Esophagus squamous epithelium (tissue), 5 donors: Measurements from ENCODE around the gene KLF3. TPM values are rescaled to one million over a fixed set of nuclear protein-coding genes. Genes with fewer than 3 reads are reported as not detected.
A peak's percentile ranks its signal among the peaks of the same experiment; 100 is the strongest.

ENCODE experiments used
- DNase-seq: peaks from one replicate; lab custom pipeline; 2025; lab: John Stamatoyannopoulos, UW
- H3K27ac ChIP-seq, 4 donors: fragments of 200-600 bp; sonication (generic); one replicate each; pipeline ENCODE4 v1.5.1; 2016 to 2019; ENCODE audit warnings: mild to moderate bottlenecking in 1 of 4
- H3K27me3 ChIP-seq, 4 donors: fragments of 200-600 bp; sonication (generic); 1 replicate in 3 of 4; 2 replicates in 1 of 4; pipeline versions ENCODE4 v1.5.1 to v1.6.0; 2017 to 2021; ENCODE audit warnings: antibody characterized with exemption in 1 of 4
- H3K36me3 ChIP-seq, 3 donors: fragments of 200-600 bp; sonication (generic); one replicate each; pipeline ENCODE4 v1.5.1; 2016 to 2019
- H3K4me1 ChIP-seq, 3 donors: fragments of 200-600 bp; sonication (generic); one replicate each; pipeline ENCODE4 v1.5.1; 2017 to 2019
- H3K4me3 ChIP-seq, 4 donors: fragments of 200-600 bp; sonication (generic); 1 replicate in 3 of 4; 2 replicates in 1 of 4; pipeline ENCODE4 v1.5.1; 2016 to 2019; ENCODE audit warnings: mild to moderate bottlenecking in 2 of 4, moderate library complexity in 1 of 4
- H3K9me3 ChIP-seq, 3 donors: fragments of 200-600 bp; sonication (generic); one replicate each; pipeline ENCODE4 v1.5.1; 2016 to 2019
- CTCF ChIP-seq, 6 experiments: fragments of 450-650 bp in 4 of 6; fragments of 200-600 bp in 2 of 6; sonication (generic) in 2 of 6; IDR thresholded peaks; one replicate each; pipeline ENCODE4 v1.5.1; 2016 to 2019; ENCODE audit warnings: antibody characterized with exemption in 6 of 6, mild to moderate bottlenecking in 4 of 6, moderate library complexity in 4 of 6
- POLR2A ChIP-seq, 4 donors: fragments of 450-650 bp; IDR thresholded peaks; one replicate each; pipeline ENCODE4 v1.6.1; 2017; ENCODE audit warnings: antibody characterized with exemption in 4 of 4, mild to moderate bottlenecking in 4 of 4, moderate library complexity in 3 of 4
- WGBS, 2 donors: methylation state at CpG; one replicate each; pipeline ENCODE4 v1.1.5; 2018; 5-methylcytosine and 5-hydroxymethylcytosine counted together
- intact Hi-C: fragments of 100-400 bp; cut with DNase I; formaldehyde crosslinking; loops from one replicate; pipeline ENCODE4 v1.15.0; 2022
- total RNA-seq, 4 donors: library from RNA; depleted of rRNA; stranded (reverse); fragments of >200 nt; gene quantifications; one replicate each; pipeline ENCODE4 v1.1.0, GENCODE V29; 2016
- donor health status: DM: yes; HTN: yes; CAD: no.

Gene KLF3
- total RNA-seq, 4 donors from 2014 or later = 44.2 to 91.4 (median 82.7) TPM

GRCh38 chr4:38676986-38677385 lies 13.0 kb downstream of the KLF3 start:
- TF ChIP-seq POLR2A (IDR thresholded peaks at IDR 0.05) (no peak), CTCF (IDR thresholded peaks at IDR 0.05) (no peak)
- intact Hi-C loops = no loop called here
- WGBS, 2 donors = 71 to 87% methylated on average over 11 to 12 of the region's 12 CpGs

GRCh38 chr4:38677441-38677840 lies 13.4 kb downstream of the KLF3 start:
- no peak overlapping the region for H3K4me3 ChIP-seq
- intact Hi-C loops = no loop called here
- peaks cover 8 to 39% (median 14%) of the 10 kb centered on the region in 3 donors for H3K36me3 ChIP-seq
- peak overlapping the region in 3 of 4 donors; percentile 50 to 100 (median 95) for H3K27ac ChIP-seq
- no peaks in the 10 kb centered on the region for H3K27me3 ChIP-seq
- 74 to 76% methylated on average over 6 of the region's 6 CpGs for WGBS, 2 donors
- TF ChIP-seq CTCF (IDR thresholded peaks at IDR 0.05) (no peak), POLR2A (IDR thresholded peaks at IDR 0.05) (no peak)
- H3K9me3 ChIP-seq = no peaks in the 10 kb centered on the region
- no peak for DNase-seq
- peaks cover 60 to 100% (median 72%) of the 10 kb centered on the region in 3 donors for H3K4me1 ChIP-seq

More at GRCh38 chr4:38676986-38677385, 13.0 kb downstream of the KLF3 start:
- Histone ChIP-seq H3K4me3 (no peak overlapping the region), H3K27ac (peak overlapping the region in 3 of 4 donors; percentile 41 to 100 (median 95)), H3K4me1 (peaks cover 64 to 100% (median 75%) of the 10 kb centered on the region in 3 donors), H3K27me3 (no peaks in the 10 kb centered on the region), H3K36me3 (peaks cover 8 to 35% (median 14%) of the 10 kb centered on the region in 3 donors), H3K9me3 (no peaks in the 10 kb centered on the region)
- no peak for DNase-seq

- H3K4me1 ChIP-seq = peaks cover 53 to 100% (median 68%) of the 10 kb centered on the region in 3 donors
- 21 to 39% methylated on average over 5 of the region's 5 CpGs for WGBS, 2 donors
- no peak for DNase-seq
Measured at GRCh38 chr4:38678078-38678477, 14.1 kb downstream of the KLF3 start.

GRCh38 chr4:38679921-38680320 lies 15.9 kb downstream of the KLF3 start:
- Histone ChIP-seq H3K27ac (no peak overlapping the region), H3K4me3 (no peak overlapping the region), H3K36me3 (peaks cover 8 to 64% (median 14%) of the 10 kb centered on the region in 3 donors), H3K27me3 (no peaks in the 10 kb centered on the region), H3K4me1 (peaks cover 39 to 100% (median 62%) of the 10 kb centered on the region in 3 donors), H3K9me3 (no peaks in the 10 kb centered on the region)
- no peak for DNase-seq
- intact Hi-C loops = no loop called here
- WGBS, 2 donors = 83 to 93% methylated on average over 8 of the region's 8 CpGs
- TF ChIP-seq CTCF (IDR thresholded peaks at IDR 0.05) = no peak
- TF ChIP-seq POLR2A (IDR thresholded peaks at IDR 0.05) = no peak

More at GRCh38 chr4:38678078-38678477, 14.1 kb downstream of the KLF3 start:
- H3K27ac ChIP-seq = peak overlapping the region in 3 of 4 donors; percentile 50 to 100 (median 95)
- H3K9me3 ChIP-seq = no peaks in the 10 kb centered on the region
- intact Hi-C loops = no loop called here
- no peak for TF ChIP-seq CTCF (IDR thresholded peaks at IDR 0.05)
- TF ChIP-seq POLR2A (IDR thresholded peaks at IDR 0.05) = no peak
- H3K36me3 ChIP-seq = peaks cover 8 to 46% (median 14%) of the 10 kb centered on the region in 3 donors
- no peak overlapping the region for H3K4me3 ChIP-seq
- H3K27me3 ChIP-seq = no peaks in the 10 kb centered on the region

- Histone ChIP-seq H3K36me3 (peaks cover 8 to 78% (median 14%) of the 10 kb centered on the region in 3 donors), H3K4me3 (no peak overlapping the region), H3K27me3 (no peaks in the 10 kb centered on the region), H3K9me3 (no peaks in the 10 kb centered on the region), H3K4me1 (peaks cover 28 to 100% (median 58%) of the 10 kb centered on the region in 3 donors), H3K27ac (peak overlapping the region; percentile 11 to 66 (median 55))
- TF ChIP-seq POLR2A (IDR thresholded peaks at IDR 0.05) = no peak
- intact Hi-C loops = no loop called here
- no peak for DNase-seq
- 61 to 64% methylated on average over 12 of the region's 12 CpGs for WGBS, 2 donors
Measured at GRCh38 chr4:38681281-38681991, 17.4 kb downstream of the KLF3 start.
